HFFc6 (cell line): ENCODE results near the gene LSM4. TPM values are rescaled to one million over a fixed set of nuclear protein-coding genes. Genes with fewer than 3 reads are reported as not detected.

Experiments used
- DNase-seq: peaks from one replicate; pipeline ENCODE4 v3.0.0-alpha.2; 2018
- H3K27ac Mint-ChIP-seq: 2 replicates; pipeline ENCODE4 v1.8.0; 2020; ENCODE audit warnings: mild to moderate bottlenecking, mixed read lengths
- H3K27me3 Mint-ChIP-seq: 2 replicates; pipeline ENCODE4 v1.8.0; 2021; ENCODE audit warnings: mild to moderate bottlenecking, moderate library complexity, mixed read lengths; ENCODE audit not compliant: insufficient read depth
- H3K36me3 Mint-ChIP-seq: 2 replicates; pipeline ENCODE4 v1.8.0; 2021; ENCODE audit warnings: low read depth, mixed read lengths
- H3K4me1 Mint-ChIP-seq: 2 replicates; pipeline ENCODE4 v1.8.0; 2020; ENCODE audit warnings: low read depth, mixed read lengths
- H3K4me3 Mint-ChIP-seq: 2 replicates; pipeline ENCODE4 v1.8.0; 2020; ENCODE audit warnings: mild to moderate bottlenecking, moderate library complexity, mixed read lengths
- H3K9me3 Mint-ChIP-seq: 2 replicates; pipeline ENCODE4 v1.8.0; 2020; ENCODE audit warnings: mild to moderate bottlenecking, mixed read lengths
- total RNA-seq, 6 experiments: library from RNA; stranded (reverse); fragmentation: NEBNext Ultra II Directional; extraction: Animal tissue kit (Norgen Biotek cat#: 25700); gene quantifications; 2 replicates in 1 of 6; 3 replicates in 5 of 6; pipeline ENCODE4 v1.2.3, GENCODE V29; 2021
- TF ChIP-seq, protein P1 (sequence below): fragments of 200-600 bp; sonication (generic); IDR thresholded peaks from 2 replicates; pipeline ENCODE4 v1.5.0; 2021; ENCODE audit warnings: antibody characterized with exemption, mild to moderate bottlenecking

The LSM4 gene
- total RNA-seq, 6 experiments from 2014 or later: 175 to 217 (median 202) TPM

GRCh38 chr19:18279516-18280246 is 43.2 kb downstream of the LSM4 start:
- peaks cover 50% of the 10 kb centered on the region for H3K27me3 Mint-ChIP-seq
- peaks cover 42% of the 10 kb centered on the region for H3K4me1 Mint-ChIP-seq
- peak overlapping the region; percentile 99 for H3K27ac Mint-ChIP-seq
- peaks cover 24% of the 10 kb centered on the region for H3K36me3 Mint-ChIP-seq
- TF ChIP-seq, protein P1, sequence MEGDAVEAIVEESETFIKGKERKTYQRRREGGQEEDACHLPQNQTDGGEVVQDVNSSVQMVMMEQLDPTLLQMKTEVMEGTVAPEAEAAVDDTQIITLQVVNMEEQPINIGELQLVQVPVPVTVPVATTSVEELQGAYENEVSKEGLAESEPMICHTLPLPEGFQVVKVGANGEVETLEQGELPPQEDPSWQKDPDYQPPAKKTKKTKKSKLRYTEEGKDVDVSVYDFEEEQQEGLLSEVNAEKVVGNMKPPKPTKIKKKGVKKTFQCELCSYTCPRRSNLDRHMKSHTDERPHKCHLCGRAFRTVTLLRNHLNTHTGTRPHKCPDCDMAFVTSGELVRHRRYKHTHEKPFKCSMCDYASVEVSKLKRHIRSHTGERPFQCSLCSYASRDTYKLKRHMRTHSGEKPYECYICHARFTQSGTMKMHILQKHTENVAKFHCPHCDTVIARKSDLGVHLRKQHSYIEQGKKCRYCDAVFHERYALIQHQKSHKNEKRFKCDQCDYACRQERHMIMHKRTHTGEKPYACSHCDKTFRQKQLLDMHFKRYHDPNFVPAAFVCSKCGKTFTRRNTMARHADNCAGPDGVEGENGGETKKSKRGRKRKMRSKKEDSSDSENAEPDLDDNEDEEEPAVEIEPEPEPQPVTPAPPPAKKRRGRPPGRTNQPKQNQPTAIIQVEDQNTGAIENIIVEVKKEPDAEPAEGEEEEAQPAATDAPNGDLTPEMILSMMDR: peak; percentile 85
- DNase-seq: peak; percentile 86
- peaks cover 8% of the 10 kb centered on the region; the same call in 1 of the 2 replicates for H3K9me3 Mint-ChIP-seq
- peak overlapping the region; percentile 94 for H3K4me3 Mint-ChIP-seq

DNA sequence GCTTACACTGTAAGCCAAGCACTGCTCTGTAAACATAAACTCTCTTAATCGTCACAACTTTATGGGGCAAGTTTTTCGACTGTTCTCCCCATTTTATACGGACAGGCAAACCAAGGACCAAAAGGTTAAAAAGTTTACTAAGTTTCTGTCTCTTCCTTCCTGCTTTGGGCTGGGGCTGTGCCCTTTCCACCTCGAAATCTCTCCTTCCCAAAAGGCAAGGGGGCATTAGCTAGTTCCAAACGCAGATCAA is 43.7 kb downstream of the LSM4 start:
- DNase-seq: no peak
- Mint-ChIP-seq H3K27me3 (peaks cover 55% of the 10 kb centered on the region), H3K36me3 (peaks cover 24% of the 10 kb centered on the region), H3K4me3 (peak overlapping the region; percentile 94), H3K27ac (peak overlapping the region; percentile 99), H3K9me3 (peaks cover 12% of the 10 kb centered on the region; the same call in 1 of the 2 replicates), H3K4me1 (peaks cover 44% of the 10 kb centered on the region)
- TF ChIP-seq, protein P1: no peak

- Mint-ChIP-seq H3K9me3 (peaks cover 12% of the 10 kb centered on the region; the same call in 1 of the 2 replicates), H3K4me3 (peak overlapping the region; percentile 94), H3K27ac (peak overlapping the region; percentile 99), H3K4me1 (peaks cover 49% of the 10 kb centered on the region), H3K27me3 (peaks cover 60% of the 10 kb centered on the region), H3K36me3 (peaks cover 24% of the 10 kb centered on the region)
- DNase-seq: peak; percentile 40
- TF ChIP-seq, protein P1: peak; percentile 76
Observed at GRCh38 chr19:18278521-18279265, 44.2 kb downstream of the LSM4 start.

DNA sequence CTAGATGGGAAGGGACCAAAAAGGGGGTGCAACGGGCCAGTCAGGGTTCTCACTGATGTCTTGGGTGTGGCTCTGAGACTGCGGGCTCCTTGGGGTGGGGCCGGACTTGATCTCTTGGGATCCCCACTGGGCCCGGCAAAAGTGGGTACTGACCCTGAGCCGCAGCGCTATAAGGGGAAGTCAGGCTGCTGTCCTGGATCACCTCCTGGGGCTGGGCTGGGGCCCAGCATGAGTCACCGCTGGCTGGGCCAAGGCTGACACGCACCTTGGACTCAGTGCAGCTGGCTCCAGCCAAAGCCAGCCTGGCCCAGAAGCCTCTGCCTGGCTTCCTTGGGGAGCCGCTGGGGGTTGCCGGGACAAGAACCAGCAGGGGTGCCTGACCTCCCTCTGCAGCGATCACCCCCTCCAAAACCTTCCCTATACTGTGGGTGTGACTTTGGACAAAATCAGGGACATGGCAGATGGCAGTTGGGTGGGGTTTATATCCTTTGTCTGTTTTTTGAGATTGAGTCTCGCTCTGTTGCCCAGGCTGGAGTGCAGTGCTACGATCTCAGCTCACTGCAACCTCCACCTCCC is 48.0 kb downstream of the LSM4 start:
- TF ChIP-seq, protein P1: 0 out of 2 replicates have a peak, but pooled peaks have one; percentile 17
- Mint-ChIP-seq H3K36me3 (peaks cover 19% of the 10 kb centered on the region), H3K9me3 (peaks cover 12% of the 10 kb centered on the region; the same call in 1 of the 2 replicates), H3K27me3 (peaks cover 75% of the 10 kb centered on the region), H3K27ac (peak overlapping the region; percentile 89), H3K4me1 (peaks cover 43% of the 10 kb centered on the region), H3K4me3 (peak overlapping the region; percentile 76)
- peak; percentile 89 for DNase-seq

DNA sequence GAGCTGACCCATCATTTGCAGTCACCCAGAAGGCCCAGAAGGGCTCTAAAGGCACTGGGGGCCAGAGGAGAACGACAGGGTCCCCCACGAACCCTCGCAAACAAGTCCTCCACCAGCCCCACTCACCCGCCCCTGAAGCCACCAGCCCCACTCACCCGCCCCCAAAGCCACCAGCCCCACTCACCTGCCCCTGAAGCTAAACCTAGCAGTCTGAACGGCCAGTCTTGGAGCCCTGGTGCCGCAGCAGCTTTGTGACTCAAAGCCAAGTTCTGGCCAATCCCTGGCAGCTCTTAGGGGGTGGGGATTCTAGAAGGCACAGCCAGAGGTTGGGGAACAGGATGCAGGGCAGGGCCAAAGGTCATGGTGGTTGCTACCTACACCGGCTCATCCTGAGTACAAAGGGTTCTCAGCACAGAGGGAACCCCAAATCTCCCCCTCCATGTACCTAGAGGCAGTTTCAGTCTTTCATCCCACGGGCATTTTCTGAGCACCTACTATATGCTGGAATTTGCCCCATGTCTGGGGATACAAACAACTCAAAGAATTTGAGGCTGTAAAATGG is 48.6 kb downstream of the LSM4 start, which contains the start of gene IQCN:
TSS of gene IQCN (minus strand) at position 234 of the 562 bp plus-strand sequence. CDS start 4,974 bp downstream, outside the sequence.
- Mint-ChIP-seq H3K36me3 (peaks cover 14% of the 10 kb centered on the region), H3K4me1 (peaks cover 40% of the 10 kb centered on the region), H3K9me3 (peaks cover 6% of the 10 kb centered on the region; the same call in 1 of the 2 replicates), H3K4me3 (peak within 1 kb of the TSS; percentile 76), H3K27me3 (peaks cover 69% of the 10 kb centered on the region), H3K27ac (peak within 1 kb of the TSS; percentile 89)
- peak; percentile 41 for DNase-seq
- TF ChIP-seq, protein P1: no peak
